Middle frontal gyrus (tissue), 1 donor: ENCODE data around the gene DGKH.
"Not testable (repeated sequence)": the region's sequence is repeated elsewhere in the genome, so short reads cannot be mapped to it uniquely, and the experiment has no call there.

ENCODE experiments used
- DNase-seq: peaks from one replicate; pipeline ENCODE4 v3.0.0-alpha.2; 2015; ENCODE audit warnings: low spot score; ENCODE audit errors: extremely low spot score

The DGKH gene

DNA sequence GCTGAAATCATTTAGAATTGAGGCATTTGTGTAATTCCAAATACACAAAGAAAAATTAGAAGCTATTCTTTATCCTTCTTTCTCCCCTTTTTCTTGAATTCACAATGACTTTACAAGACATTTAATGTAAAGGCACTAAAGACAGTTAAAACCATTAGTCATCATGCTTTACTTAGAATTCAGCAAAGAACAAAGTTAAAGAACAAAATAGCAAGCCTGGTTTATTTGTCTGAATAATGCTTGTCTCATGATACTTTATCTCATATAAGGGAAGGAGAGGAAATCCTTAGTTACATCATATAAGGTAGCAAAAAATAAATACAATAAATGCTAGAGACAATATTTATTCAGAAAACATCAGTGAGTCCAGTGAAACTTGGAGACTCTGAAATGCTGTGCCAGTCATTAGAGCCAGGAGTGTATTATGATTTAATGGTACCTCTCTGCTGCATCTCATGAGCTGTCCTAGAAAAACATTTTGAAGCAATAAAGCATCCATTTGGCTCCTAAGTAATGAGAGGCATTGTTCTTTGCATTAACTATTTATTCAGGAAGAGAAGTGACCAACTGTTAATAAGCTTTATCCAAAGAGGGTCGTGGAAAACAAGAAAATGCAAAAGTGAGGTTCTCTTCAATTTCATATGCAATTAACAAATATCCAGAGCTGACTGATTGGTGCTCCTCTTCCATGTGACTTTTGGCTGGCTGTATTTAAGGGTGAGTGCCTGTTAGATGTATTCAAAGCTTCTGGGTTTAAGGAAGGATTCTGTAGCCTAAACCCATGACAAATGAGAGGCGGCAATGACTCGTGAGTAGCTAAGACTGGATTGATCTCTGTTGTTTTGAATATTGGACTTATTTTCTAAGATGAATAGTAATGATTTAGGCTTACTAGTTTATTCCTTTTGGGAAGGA, 105.0 kb downstream of the DGKH start:
- DNase-seq = no peak

DNA sequence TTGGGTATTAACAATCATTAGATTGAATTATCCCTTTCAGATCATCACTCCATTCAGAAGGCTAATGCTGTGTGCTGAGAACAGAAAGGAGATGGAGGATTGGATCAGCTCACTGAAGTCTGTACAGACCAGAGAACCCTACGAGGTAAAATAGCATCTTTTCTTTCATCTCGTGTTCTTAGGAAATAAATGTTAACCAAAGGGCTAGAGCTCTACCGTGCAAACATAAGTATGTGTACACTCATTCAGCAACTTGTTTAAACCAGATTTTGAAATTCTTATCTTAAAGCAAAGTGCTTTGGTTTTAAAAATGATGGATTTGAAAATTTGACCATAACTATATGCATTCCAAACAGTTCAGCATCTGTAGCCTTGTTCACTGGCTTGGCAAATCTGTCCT, 106.8 kb downstream of the DGKH start:
- DNase-seq = no peak

DNA sequence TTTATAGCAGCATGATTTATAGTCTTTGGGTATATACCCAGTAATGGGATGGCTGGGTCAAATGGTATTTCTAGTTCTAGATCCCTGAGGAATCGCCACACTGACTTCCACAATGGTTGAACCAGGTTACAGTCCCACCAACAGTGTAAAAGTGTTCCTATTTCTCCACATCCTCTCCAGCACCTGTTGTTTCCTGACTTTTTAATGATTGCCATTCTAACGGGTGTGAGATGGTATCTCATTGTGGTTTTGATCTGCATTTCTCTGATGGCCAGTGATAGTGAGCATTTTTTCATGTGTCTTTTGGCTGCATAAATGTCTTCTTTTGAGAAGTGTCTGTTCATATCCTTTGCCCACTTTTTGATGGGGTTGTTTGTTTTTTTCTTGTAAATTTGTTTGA, 114.9 kb downstream of the DGKH start:
- not testable (repeated sequence) for DNase-seq

DNA sequence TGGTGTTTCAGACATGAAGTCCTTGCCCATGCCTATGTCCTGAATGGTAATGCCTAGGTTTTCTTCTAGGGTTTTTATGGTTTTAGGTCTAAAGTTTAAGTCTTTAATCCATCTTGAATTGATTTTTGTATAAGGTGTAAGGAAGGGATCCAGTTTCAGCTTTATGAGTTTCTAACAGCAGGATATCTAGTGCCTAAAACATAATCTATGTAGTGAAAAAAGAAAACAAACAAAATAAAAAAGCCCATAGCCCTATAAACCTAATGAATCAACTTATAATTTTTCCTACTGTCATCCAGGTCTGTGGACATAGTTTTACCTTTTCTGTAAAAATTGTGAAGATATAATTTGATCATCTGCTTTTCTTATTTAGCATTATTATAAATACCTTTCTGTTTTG, 115.5 kb downstream of the DGKH start:
- DNase-seq = not testable (repeated sequence)

DNA sequence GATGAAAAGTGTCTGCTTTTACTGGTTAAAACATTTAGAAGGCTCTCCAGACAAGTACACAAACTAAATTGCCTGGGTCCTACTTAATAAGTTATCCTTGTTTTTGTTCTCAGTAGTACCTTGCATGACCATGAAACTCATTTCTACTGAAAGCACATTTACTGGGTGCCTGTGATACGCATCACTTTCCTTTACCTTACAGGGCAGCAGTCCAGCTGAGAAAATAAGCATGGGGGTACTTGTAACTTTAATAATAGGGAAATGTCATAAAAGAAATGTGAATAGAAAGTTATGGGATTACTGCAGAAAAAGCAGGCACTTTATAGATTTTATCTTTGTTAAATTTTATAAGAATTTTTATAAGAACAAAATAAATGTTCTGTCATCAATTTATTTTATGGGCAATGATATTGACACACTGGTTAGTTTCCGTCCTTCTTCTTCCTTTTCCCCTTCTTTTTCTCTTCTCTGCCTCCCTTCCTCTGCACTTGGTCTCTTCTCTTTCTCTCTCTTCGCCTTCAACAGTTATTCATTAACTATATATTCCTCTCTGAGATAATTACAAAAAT, 116.2 kb downstream of the DGKH start:
- no peak for DNase-seq

DNA sequence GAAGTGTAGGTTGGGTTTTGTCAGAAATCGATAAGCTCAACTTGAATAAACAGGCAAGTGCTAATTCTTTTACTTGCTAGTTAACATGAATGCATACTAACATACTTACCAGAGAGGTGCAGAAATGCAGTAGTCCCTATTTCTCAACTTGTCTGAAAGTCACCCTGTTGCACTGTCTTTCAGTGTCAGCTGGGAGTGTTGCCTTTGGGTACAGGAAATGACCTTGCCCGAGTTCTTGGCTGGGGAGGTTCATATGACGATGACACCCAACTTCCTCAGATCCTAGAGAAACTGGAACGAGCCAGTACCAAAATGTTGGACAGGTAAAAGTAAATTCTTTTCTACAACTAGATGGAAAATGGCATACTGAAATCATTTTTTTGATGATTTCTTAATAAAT, 120.0 kb downstream of the DGKH start:
- DNase-seq = no peak

DNA sequence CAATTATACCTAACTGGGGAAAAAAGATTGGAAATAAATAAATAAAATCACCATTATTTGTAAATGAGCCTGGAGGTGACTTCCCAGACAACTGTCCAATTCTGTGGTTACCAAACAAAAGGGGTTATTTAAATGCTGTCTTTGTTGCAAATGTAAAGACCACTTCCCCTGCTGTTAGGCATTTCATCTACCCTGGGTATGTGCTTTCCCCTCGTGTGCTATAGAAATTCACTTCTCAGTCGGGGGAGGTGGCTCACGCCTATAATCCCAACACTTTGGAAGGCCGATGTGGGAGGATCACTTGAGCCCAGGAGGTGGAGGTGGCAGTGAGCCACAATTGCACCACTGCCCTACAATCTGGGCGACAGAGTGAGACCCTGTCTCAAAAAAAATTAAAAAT, 121.6 kb downstream of the DGKH start:
- DNase-seq = no peak

DNA sequence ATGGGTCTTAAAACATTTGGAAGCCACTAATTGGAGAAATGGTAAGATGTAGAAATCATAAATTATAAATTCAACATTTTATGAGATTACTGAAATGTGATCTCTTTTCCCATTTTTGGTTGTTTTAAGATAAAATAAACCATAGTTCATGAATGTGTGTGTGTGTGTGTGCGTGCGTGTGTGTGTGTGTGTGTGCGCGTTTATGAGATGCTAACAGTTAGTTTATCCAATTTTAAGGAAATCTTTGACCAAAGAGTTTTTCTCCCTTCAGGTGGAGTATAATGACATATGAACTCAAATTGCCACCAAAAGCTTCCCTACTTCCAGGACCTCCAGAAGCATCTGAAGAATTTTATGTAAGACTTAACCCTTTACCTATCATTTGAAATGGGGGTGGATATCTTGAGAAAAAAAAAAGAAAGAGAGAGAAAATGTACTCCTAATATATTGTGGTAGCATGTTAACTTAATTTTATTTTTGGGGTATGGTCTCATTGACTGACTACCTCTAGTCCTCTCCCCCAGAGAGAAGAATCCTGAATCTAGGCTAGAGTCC, 125.4 kb downstream of the DGKH start:
- DNase-seq = no peak

DNA sequence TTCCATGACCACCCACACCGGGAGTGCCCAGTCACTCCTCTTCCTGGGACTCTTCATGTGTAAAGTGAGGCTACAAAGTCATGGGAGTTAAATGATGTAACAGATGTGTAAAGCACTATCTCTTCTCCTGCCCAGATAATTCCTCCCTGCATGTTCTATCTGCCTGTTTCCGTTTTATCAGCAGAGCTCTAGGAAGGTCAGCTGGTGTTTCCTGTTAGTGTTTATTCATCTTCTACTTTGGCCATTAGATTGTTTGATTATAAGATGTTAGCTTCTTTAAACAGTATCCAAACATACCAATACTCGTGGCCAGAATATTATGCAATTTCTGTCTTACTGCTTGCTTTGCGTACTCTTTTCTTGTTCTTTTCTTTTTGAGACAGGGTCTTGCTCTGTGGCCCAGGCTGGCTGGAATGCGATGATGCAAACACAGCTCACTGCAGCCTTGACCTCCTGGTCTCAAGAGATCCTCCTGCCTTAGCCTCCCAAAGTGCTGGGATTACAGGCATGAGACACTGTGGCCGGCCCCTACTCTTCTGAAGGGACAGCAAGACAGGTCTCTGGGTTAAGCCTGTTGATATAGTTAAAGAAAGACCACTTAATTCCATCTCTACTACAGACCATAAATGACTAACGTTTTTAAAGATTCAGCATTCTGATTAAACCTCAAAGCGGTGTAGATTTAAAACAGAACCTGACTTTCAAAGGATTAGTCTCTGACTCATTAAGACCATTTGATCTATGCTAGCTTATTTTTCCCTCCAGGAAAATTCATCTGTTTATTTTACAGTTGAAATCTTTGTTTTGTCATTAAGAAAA, 126.1 kb downstream of the DGKH start:
- DNase-seq = no peak

DNA sequence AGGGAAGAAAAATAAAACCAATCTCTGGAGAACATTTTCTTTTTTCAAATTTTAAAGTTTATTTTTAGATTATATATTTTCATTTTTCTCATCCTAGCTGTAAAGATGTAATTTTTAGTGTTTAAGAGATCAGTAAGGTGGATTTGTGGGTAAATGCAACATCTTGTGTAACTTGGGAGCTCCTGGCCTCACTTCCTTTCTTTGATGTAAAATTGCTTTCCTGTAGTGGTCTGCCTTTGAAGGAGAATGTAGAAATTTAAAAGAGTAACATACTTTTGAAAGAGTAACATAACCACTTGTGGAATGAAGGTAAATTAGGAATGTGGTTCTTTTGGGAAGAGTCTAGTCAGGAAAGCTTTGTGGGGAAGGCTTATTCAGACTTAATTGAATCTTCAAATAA, 127.8 kb downstream of the DGKH start:
- no peak for DNase-seq

DNA sequence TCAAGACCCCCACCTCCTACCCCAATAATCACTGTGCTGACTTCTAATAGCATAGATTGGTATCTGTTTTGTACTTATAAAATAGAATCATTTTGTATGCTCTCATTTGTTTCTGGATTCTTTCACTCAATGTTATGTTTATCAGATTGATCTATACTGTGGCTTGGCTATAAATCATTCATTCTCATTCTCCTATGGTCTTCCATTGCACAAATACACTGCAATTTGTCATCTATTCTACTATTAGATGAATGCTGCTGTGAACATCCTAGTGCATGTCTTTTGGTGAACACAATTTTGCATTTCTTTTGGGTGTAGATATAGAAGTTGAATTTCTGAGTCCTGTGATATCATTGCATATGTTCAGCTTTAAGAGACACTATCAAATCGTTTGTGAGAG, 128.7 kb downstream of the DGKH start:
- no peak for DNase-seq

DNA sequence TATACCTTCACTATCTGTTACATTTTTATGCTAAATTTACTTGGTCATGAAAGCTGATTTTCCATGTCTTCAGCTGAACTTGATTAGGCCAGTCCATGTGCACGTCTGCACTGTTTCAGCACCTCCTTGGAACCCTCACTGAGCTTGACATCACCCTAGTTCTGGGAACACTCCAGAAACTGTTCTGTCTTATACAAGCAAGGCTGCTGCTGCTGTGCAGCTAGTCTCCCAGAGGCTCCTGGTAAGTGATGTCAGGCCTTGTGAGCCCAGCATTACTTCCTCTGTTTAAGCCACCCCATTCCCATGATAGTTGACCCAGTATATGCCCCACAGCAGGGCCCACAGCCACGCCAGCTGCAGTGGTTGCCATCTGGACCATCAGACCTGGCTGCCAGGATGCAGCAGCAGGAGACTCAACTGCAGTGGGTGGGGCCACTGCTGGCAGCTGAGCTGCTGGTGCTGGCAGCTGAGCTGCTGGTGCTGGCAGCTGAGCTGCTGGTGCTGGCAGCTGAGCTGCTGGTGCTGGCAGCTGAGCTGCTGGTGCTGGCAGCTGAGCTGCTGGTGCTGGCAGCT, 133.0 kb downstream of the DGKH start:
- DNase-seq = no peak

DNA sequence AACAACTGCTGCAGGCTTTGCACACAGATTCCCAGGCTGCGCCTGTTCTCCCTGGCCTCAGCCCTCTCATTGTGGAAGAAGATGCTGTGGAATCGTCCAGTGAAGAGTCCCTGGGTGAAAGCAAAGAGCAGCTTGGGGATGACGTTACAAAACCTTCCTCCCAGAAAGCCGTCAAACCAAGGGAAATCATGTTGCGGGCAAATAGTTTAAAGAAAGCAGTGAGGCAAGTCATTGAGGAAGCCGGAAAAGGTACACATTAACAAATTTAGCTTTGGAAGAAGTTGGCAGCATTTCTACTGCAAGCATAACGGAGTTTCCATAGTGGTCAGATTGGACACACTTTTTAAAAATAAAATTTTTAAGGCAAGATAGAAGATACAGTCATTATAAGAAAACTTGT, 140.6 kb downstream of the DGKH start:
- no peak for DNase-seq

DNA sequence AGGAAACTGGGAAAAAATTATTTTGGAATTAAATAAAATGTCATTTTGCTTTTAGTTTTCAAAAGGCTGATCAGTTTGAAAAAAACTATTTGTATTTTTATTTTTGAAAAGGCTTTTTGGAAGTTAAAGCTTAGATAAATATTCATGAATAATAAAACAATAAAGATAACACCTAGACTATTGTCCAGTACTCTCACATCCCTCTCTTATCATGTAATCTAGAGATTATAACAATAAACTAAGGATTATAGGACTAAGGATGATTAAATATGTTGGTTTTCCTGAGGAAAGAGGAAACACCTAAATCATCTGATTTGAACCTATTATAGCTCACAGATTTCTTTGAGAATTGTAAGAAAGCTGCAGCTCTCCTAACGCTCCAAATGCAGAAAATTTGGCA, 142.1 kb downstream of the DGKH start:
- DNase-seq = no peak

DNA sequence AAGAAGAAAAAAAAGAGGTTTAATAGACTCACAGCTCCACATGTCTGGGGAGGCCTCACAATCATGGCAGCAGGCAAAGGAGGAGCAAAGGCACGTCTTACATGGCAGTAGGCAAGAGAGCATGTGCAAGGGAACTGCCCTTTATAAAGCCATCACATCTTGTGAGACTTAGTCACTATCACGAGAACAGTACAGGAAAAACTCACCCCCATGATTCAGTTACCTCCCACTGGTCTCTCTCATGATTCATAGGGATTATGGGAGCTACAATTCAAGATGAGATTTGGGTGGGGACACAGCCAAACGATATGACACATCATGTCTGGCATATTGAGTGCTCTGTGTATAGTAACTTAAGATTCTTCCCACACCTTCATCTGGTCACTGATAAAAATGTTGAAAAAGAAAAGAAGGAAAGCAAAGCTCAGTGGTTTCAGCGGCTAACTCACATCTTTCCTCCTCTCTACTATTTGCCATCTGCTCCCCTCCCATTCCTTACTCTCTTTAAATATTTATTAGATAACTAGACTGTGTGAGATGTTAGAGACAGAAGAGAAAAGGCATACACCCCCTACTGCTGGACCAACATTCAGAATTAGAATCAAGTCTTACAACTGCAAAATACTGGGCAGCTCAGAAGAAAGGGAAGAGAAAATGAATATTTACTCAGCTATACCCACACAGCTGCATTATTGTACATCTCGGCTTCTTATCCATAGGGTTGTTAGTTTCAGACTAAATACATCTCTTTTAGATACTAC, 163.4 kb downstream of the DGKH start:
- DNase-seq = no peak

DNA sequence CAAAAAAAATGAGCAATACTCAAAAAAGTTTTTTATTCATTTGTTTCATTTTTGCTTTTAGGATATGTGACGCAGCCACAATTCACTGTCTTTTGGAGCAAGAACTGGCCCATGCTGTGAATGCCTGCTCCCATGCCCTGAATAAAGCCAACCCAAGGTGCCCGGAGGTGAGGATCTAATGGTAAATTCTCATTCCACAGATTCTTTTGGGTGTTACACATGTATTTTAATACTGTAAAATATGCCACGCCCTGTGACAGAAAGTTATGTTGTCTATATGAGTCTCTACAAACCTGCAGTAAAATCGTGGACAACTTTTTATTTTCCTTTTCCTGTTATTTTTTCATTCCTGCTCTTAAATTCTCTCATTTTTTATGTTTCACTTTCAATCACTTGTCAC, 166.0 kb downstream of the DGKH start:
- no peak for DNase-seq

DNA sequence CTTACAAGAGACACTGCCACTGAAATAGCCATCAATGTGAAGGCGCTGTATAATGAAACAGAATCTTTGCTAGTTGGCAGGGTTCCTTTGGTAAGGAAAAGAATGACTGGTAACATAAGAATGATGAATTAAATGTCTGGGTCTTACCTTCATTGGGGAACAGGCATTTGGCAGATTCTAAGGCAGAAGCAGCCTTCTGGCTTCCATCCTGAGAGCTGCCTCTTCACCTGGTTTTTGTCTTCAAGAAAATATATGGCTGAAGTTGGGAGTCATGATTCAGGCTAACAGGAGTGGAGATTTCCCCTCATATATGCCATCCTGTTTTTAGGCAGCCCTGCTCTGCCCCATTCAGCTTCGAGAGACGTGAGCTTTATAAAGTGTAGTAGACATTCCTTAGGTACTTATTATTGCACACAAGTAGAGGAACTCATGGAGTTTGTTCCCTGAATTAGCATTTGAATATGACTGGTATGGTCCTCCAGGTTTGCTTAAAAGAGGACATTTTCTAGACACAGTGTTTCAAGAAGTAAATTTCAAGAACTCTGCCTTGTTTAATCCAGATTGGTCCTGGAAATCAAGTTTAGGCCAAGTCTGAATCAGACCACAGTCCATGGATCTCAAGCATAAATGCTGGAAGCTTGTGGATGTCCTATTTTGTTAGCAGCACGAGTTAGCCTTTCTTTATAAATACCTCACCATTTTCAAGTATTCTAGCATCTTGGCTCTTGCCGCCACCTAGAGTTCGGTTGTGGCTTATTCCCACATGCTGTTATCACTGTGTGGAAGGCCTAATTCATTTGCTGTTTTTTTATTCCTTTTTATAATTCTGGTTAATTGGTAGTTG, 167.4 kb downstream of the DGKH start:
- no peak for DNase-seq

DNA sequence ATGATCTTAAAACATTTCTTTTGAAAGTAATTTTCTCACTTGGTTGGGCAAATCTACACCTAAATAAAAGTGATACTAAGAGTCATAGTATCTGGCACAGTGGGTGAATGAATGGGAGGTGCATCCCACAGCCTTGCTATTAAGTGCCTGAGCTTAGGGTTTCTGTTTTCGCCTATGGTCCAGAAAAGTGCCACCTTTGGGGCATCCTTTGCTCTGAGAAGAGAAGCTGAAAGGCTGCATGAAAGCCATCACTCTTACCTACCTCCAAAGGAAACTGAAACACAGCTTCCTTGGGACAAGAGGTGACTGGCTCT, 167.9 kb downstream of the DGKH start:
- DNase-seq = no peak

DNA sequence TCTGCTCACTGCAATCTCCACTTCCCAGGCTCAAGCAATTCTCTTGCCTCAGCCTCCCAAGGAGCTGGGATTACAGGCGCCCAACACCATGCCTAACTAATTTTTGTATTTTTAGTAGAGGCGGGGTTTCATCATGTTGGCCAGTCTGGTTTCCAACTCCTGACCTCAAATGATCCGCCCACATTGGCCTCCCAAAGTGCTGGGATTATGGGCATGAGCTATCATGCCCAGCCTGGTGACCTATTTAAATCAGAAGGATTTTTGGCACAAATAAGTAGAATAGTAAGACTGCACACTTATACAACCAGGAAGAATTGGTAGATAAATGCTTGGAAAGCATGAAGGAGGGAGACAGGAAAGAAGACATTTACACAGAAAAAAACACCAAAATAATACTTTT, 170.1 kb downstream of the DGKH start:
- DNase-seq = no peak

DNA sequence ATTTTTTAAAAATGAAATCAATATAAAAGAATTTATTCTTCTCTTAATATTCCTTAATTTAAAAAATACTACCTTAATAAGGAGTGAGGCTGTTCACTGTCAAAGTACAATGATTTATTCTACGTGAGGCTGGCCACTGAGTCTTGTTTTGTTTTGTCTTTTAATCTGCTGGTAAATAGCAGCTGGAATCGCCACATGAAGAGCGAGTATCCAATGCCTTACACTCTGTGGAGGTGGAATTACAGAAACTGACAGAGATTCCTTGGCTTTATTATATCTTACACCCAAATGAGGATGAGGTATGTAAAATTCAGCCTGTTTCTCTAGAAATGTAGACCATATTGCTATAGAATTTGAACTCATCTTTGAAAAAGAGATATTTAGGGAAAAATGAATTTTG, 170.6 kb downstream of the DGKH start:
- no peak for DNase-seq
